Globus pallidus (tissue), 1 donor: ENCODE results near the gene LHX8.

Source experiments
- DNase-seq: peaks from one replicate; pipeline ENCODE4 v3.0.0-alpha.2; 2015; ENCODE audit warnings: low spot score

The LHX8 gene

GRCh38 chr1:75203415-75204277, 69.5 kb downstream of the LHX8 start:
- peak; percentile 41 for DNase-seq

GRCh38 chr1:75208862-75209261, 74.7 kb downstream of the LHX8 start:
- no peak for DNase-seq
